ENCODE data around the gene ZBTB38. TPM values are rescaled to one million over a fixed set of nuclear protein-coding genes. Genes with fewer than 3 reads are reported as not detected.

ZBTB38 gene
- total and polyA plus RNA-seq, 2 of the 13 experiments (the other 11 are each of a cell fraction or from before 2014, with no cell fraction given) = 26.8 to 51.7 TPM

DNA sequence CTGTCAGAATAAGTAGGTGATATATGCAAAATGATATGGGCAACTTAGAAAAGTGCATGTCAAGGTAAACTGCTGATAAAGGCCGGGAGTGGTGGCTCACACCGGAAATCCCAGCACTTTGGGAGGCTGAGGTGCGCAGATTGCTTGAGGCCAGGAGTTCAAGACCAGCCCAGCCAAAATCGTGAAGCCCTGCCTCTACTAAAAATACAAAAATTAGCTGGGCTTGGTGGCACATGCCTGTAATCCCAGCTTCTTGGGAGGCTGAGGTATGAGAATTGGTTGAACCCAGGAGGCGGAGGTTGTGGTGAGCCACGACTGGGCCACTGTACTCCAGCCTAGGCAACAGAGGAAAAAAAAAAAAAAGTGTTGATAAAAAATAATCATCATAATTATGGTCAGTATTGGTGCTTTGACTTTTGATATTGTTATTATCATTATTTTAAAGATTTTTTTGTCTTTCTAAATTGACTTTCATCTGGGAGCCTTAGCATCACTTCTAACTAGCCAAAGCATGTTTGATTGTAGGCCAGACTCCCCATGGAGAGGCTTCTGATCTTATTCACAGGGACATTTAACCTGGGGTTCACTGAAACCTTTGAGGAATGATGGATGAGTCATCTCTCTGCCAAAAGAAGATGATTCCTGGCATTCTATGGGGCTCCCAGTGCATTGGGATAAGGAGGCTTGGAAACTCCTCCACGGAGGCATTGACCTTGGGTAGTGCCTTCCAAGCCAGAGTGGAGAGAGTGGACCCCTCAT, 5.6 kb downstream of the ZBTB38 start (continued):
- TF ChIP-seq, protein P1, sequence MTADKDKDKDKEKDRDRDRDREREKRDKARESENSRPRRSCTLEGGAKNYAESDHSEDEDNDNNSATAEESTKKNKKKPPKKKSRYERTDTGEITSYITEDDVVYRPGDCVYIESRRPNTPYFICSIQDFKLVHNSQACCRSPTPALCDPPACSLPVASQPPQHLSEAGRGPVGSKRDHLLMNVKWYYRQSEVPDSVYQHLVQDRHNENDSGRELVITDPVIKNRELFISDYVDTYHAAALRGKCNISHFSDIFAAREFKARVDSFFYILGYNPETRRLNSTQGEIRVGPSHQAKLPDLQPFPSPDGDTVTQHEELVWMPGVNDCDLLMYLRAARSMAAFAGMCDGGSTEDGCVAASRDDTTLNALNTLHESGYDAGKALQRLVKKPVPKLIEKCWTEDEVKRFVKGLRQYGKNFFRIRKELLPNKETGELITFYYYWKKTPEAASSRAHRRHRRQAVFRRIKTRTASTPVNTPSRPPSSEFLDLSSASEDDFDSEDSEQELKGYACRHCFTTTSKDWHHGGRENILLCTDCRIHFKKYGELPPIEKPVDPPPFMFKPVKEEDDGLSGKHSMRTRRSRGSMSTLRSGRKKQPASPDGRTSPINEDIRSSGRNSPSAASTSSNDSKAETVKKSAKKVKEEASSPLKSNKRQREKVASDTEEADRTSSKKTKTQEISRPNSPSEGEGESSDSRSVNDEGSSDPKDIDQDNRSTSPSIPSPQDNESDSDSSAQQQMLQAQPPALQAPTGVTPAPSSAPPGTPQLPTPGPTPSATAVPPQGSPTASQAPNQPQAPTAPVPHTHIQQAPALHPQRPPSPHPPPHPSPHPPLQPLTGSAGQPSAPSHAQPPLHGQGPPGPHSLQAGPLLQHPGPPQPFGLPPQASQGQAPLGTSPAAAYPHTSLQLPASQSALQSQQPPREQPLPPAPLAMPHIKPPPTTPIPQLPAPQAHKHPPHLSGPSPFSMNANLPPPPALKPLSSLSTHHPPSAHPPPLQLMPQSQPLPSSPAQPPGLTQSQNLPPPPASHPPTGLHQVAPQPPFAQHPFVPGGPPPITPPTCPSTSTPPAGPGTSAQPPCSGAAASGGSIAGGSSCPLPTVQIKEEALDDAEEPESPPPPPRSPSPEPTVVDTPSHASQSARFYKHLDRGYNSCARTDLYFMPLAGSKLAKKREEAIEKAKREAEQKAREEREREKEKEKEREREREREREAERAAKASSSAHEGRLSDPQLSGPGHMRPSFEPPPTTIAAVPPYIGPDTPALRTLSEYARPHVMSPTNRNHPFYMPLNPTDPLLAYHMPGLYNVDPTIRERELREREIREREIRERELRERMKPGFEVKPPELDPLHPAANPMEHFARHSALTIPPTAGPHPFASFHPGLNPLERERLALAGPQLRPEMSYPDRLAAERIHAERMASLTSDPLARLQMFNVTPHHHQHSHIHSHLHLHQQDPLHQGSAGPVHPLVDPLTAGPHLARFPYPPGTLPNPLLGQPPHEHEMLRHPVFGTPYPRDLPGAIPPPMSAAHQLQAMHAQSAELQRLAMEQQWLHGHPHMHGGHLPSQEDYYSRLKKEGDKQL (CRISPR knock-in tag; IDR thresholded peaks at IDR 0.05; ENCODE audit: low read depth) = no peak

DNA sequence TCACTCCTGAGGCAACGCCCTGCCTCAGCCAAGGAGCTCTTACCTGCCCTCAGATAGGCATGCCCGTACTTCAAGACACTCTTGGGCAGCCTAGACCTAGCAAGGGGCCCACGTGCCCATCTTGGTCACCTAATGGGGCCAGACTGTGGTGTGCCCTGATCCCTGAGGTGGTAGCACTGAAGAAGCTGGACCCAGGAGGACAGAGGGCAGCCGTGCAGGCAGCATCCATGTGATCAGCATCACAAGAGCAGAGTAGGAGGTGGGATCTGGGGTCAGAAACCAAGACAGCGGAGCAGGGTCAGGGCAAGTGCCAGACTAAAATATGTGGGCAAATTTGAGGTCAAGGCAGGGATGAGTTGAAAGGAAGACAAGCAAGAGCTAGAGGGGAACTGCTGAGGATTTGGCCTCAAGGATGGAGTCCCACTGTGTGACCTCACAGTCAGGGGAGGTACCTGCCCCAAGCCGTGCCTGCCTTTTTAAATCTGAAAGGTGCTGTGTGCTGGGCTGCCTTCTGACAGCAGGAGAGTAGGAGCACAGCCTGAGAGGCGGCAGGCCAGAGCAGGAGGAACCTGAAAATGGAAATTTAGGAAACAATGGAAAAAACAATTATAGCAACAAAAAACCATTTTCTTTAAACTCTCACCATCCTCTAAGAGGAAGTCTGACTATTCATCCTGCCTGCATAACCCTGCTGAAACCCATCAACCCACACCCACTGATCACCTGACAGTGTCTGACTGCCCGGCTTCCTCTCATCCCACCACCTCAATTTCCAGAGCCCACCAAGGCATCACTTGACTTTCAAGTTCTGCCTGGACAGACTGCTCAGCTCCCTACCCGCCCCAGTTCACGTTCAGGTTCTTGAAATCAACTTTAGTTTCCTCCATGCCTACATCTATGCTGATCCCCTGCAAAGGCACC, 7.3 kb downstream of the ZBTB38 start:
- ChIA-PET POLR2A (interaction anchor here (1.0 kb wide), 2 partner anchors 9 to 10 kb away, joined by 3 read pairs; no protein-coding TSS in a partner anchor), CTCF (ENCODE audit: low intra/inter-chr PET ratio, low total read pairs) (no interaction called here)
- Histone ChIP-seq H3K4me1 (ENCODE audit: insufficient read depth, low read length) (peaks cover 25% of the 10 kb centered on the region), H3K36me3 (replicated peaks in 1 of 2; ENCODE audit: control insufficient read depth in 1 of 2, insufficient read depth in 2 of 2, low read length in 2 of 2) (peaks cover 10 to 52% of the 10 kb centered on the region in 2 experiments; a peak in 3 of 5 replicates), H3K27me3 (ENCODE audit: control insufficient read depth in 1 of 2, insufficient read depth in 2 of 2, low read length in 2 of 2) (no peaks in the 10 kb centered on the region), H3K4me2 (ENCODE audit: low read depth, low read length) (no peak overlapping the region), H4K20me1 (ENCODE audit: insufficient read depth, low read length) (no peaks in the 10 kb centered on the region), H3K27ac (ENCODE audit: extremely low read length, insufficient read depth, low read length) (no peak overlapping the region), H3K9ac (ENCODE audit: insufficient read depth, low read depth, low read length) (no peak overlapping the region), H3K4me3 (replicated peaks in 1 of 3; ENCODE audit: insufficient read depth in 1 of 3, low read depth in 2 of 3, low read length in 3 of 3) (no peak overlapping the region), H2AFZ (ENCODE audit: low read length) (no peak overlapping the region), H3K79me2 (ENCODE audit: insufficient read depth, low read length) (no peaks in the 10 kb centered on the region), H3K9me3 (ENCODE audit: low read length) (no peaks in the 10 kb centered on the region)
- DNase-seq (ENCODE audit: low spot score) (no peak), FAIRE-seq (no peak), ATAC-seq (no peak)
- intact Hi-C loops (cut with micrococcal nuclease; ENCODE audit: unreplicated experiment) = no loop called here
- WGBS (ENCODE audit: low lambda C conversion rate) = 96% methylated on average over 9 of the region's 10 CpGs
- in situ Hi-C loops (cut with HindIII; ENCODE audit: extremely low pct_ligation_motif_present, low pct_unique_long_range_greater_than_20kb) = no loop called here
- BruUV-seq (replicated peaks) = no TSS peak
- TF ChIP-seq PLSCR1 (CRISPR knock-in tag; IDR thresholded peaks at IDR 0.05; ENCODE audit: borderline replicate concordance) (no peak), POLR2A (IDR thresholded peaks at IDR 0.05; ENCODE audit: insufficient read depth in 1 of 2, low read depth in 2 of 2, low read length in 2 of 2) (no peak), BRD4 (CRISPR knock-in tag; IDR thresholded peaks at IDR 0.05) (no peak), HNF4G (IDR thresholded peaks at IDR 0.05; ENCODE audit: borderline replicate concordance, low read depth, low read length) (no peak), HNF4G (CRISPR knock-in tag; IDR thresholded peaks at IDR 0.05; ENCODE audit: borderline replicate concordance, low read depth) (no peak), KAT8 (CRISPR knock-in tag; IDR thresholded peaks at IDR 0.05) (no peak), ZSCAN29 (CRISPR knock-in tag; conservative IDR thresholded peaks at IDR 0.05) (no peak), ARID2 (CRISPR knock-in tag; IDR thresholded peaks at IDR 0.05; ENCODE audit: borderline replicate concordance) (no peak), KDM2A (CRISPR knock-in tag; IDR thresholded peaks at IDR 0.05; ENCODE audit: borderline replicate concordance, low read depth) (no peak), ZNF260 (CRISPR knock-in tag; IDR thresholded peaks at IDR 0.05; ENCODE audit: borderline replicate concordance, low read depth) (no peak), ZNF432 (CRISPR knock-in tag; IDR thresholded peaks at IDR 0.05; ENCODE audit: borderline replicate concordance) (no peak)
- TF ChIP-seq, protein P2, sequence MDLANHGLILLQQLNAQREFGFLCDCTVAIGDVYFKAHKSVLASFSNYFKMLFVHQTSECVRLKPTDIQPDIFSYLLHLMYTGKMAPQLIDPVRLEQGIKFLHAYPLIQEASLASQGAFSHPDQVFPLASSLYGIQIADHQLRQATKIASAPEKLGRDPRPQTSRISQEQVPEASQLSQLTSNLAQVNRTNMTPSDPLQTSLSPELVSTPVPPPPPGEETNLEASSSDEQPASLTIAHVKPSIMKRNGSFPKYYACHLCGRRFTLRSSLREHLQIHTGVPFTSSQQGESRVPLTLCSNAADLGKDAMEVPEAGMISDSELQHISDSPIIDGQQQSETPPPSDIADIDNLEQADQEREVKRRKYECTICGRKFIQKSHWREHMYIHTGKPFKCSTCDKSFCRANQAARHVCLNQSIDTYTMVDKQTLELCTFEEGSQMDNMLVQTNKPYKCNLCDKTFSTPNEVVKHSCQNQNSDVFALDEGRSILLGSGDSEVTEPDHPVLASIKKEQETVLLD (CRISPR knock-in tag; IDR thresholded peaks at IDR 0.05; ENCODE audit: low read depth) = no peak

All from HepG2 (cell line).